SK-N-SH (cell line): Measurements from ENCODE around the gene RBM45. TPM values are rescaled to one million over a fixed set of nuclear protein-coding genes. Genes with fewer than 3 reads are reported as not detected.
"Not testable (repeated sequence)": the region's sequence is repeated elsewhere in the genome, so short reads cannot be mapped to it uniquely, and the experiment has no call there.

ENCODE experiments used
- CTCF ChIA-PET: fragments of 300-600, 350-600 bp; formaldehyde crosslinking; extraction: SDS; loops from one replicate; lab custom pipeline; 2021; lab: Yijun Ruan, JAX
- POLR2A ChIA-PET: fragments of 350-600 bp; sonication (Branson Sonifier 250); formaldehyde crosslinking; extraction: SDS; loops from one replicate; lab custom pipeline; 2020; ENCODE audit warnings: antibody characterized with exemption, inconsistent platforms; lab: Yijun Ruan, JAX
- DNase-seq: peaks from one replicate; pipeline ENCODE4 v3.0.0; 2012
- H2AFZ ChIP-seq: fragments of 200-600 bp; sonication (generic); 2 replicates; pipeline ENCODE4 v1.8.1; 2016; ENCODE audit warnings: antibody characterized with exemption, mild to moderate bottlenecking, low read depth
- H3F3A ChIP-seq: fragments of 200-600 bp; sonication (generic); replicated peaks from 2 replicates; pipeline ENCODE3; 2016; ENCODE audit warnings: antibody characterized with exemption, mild to moderate bottlenecking; ENCODE audit not compliant: insufficient read depth
- H3K27ac ChIP-seq, 2 experiments: fragments of 200-500 bp in 1 of 2; fragments of 200-600 bp in 1 of 2; sonication (Bioruptor generic) in 1 of 2; sonication (generic), shearing (Covaris generic) in 1 of 2; 2 replicates each; pipeline versions ENCODE4 v1.5.1 to v1.6.1; 2014 to 2016; ENCODE audit warnings: low read depth in 2 of 2, inconsistent platforms in 1 of 2, low read length in 1 of 2, mild to moderate bottlenecking in 1 of 2, mixed read lengths in 1 of 2
- H3K27me3 ChIP-seq: fragments of 200-600 bp; sonication (generic), shearing (Covaris generic); 2 replicates; pipeline ENCODE4 v1.6.1; 2016; ENCODE audit warnings: mixed run types; ENCODE audit not compliant: insufficient read depth
- H3K36me3 ChIP-seq, 2 experiments: fragments of 200-500 bp in 1 of 2; fragments of 200-600 bp in 1 of 2; sonication (Bioruptor generic) in 1 of 2; sonication (generic) in 1 of 2; replicated peaks in 1 of 2; 2 replicates each; pipeline versions ENCODE3 to v1.5.1; 2014 to 2016; ENCODE audit warnings: low read length in 1 of 2, mild to moderate bottlenecking in 1 of 2; ENCODE audit not compliant: insufficient read depth in 2 of 2, control insufficient read depth in 1 of 2
- H3K4me1 ChIP-seq, 2 experiments: fragments of 200-500 bp in 1 of 2; fragments of 200-600 bp in 1 of 2; sonication (Bioruptor generic) in 1 of 2; sonication (generic), shearing (Covaris generic) in 1 of 2; 2 replicates each; pipeline versions ENCODE4 v1.5.1 to v1.6.1; 2014 to 2016; ENCODE audit warnings: low read depth in 1 of 2, low read length in 1 of 2, mixed run types in 1 of 2; ENCODE audit not compliant: insufficient read depth in 2 of 2, control insufficient read depth in 1 of 2
- H3K4me2 ChIP-seq: fragments of 200-600 bp; sonication (generic), shearing (Covaris generic); 2 replicates; pipeline ENCODE4 v1.6.1; 2017; ENCODE audit warnings: mixed run types
- H3K4me3 ChIP-seq, 2 experiments: fragments of 200-500 bp in 1 of 2; fragments of 200-600 bp in 1 of 2; sonication (Bioruptor generic) in 1 of 2; sonication (generic), shearing (Covaris generic) in 1 of 2; 2 replicates each; pipeline versions ENCODE4 v1.5.1 to v1.8.1; 2014 to 2016; ENCODE audit warnings: low read depth in 2 of 2, inconsistent platforms in 1 of 2, low read length in 1 of 2, mild to moderate bottlenecking in 1 of 2, mixed read lengths in 1 of 2, moderate library complexity in 1 of 2
- H3K79me2 ChIP-seq: fragments of 200-600 bp; sonication (generic); 2 replicates; pipeline ENCODE4 v1.8.1; 2017; ENCODE audit warnings: mild to moderate bottlenecking; ENCODE audit not compliant: insufficient read depth
- H3K9ac ChIP-seq: fragments of 200-600 bp; sonication (generic); 2 replicates; pipeline ENCODE4 v1.6.1; 2017; ENCODE audit warnings: mixed run types
- H3K9me2 ChIP-seq: fragments of 200-600 bp; sonication (generic); 2 replicates; pipeline ENCODE4 v1.6.1; 2017; ENCODE audit warnings: mixed run types
- H3K9me3 ChIP-seq: fragments of 200-600 bp; sonication (generic); 2 replicates; pipeline ENCODE4 v1.6.1; 2017; ENCODE audit warnings: mixed run types, mild to moderate bottlenecking, moderate library complexity
- H4K20me1 ChIP-seq: fragments of 200-600 bp; sonication (generic); 2 replicates; pipeline ENCODE4 v1.6.1; 2017; ENCODE audit warnings: mild to moderate bottlenecking, mixed run types; ENCODE audit not compliant: insufficient read depth
- EP300 ChIP-seq, 2 experiments: IDR thresholded peaks; 2 replicates each; pipeline versions ENCODE4 v1.4.0 to v1.6.1; 2012; ENCODE audit warnings: borderline replicate concordance in 1 of 2, low read depth in 1 of 2, low read length in 1 of 2
- FOXJ3 ChIP-seq: sonication (generic); formaldehyde crosslinking; IDR thresholded peaks from 2 replicates; pipeline ENCODE4 v1.5.1; 2020; ENCODE audit warnings: mild to moderate bottlenecking, missing genetic modification reagents
- GATA2 ChIP-seq: sonication (generic); formaldehyde crosslinking; IDR thresholded peaks from 2 replicates; pipeline ENCODE4 v1.5.0; 2020; ENCODE audit warnings: mild to moderate bottlenecking, missing genetic modification reagents
- JUND ChIP-seq: IDR thresholded peaks from 2 replicates; pipeline ENCODE4 v1.4.0; 2012
- MXI1 ChIP-seq: IDR thresholded peaks from 2 replicates; pipeline ENCODE4 v1.6.1; 2012; ENCODE audit warnings: mild to moderate bottlenecking, low read depth, low read length, improper control_type of control experiment
- NRF1 ChIP-seq: IDR thresholded peaks from 2 replicates; pipeline ENCODE4 v1.6.1; 2012; ENCODE audit warnings: low read depth, mild to moderate bottlenecking, low read length
- PBX3 ChIP-seq: IDR thresholded peaks from 2 replicates; pipeline ENCODE4; 2012
- POLR2AphosphoS5 ChIP-seq: IDR thresholded peaks from 2 replicates; pipeline ENCODE4 v1.6.1; 2012; ENCODE audit warnings: low read depth, low read length
- RCOR1 ChIP-seq: fragments of 150-350 bp; IDR thresholded peaks from 2 replicates; pipeline ENCODE4 v1.6.1; 2017; ENCODE audit warnings: antibody characterized with exemption, low read length
- RFX5 ChIP-seq: IDR thresholded peaks from 2 replicates; pipeline ENCODE4 v1.6.1; 2012; ENCODE audit warnings: mild to moderate bottlenecking, improper control_type of control experiment, low read length
- RXRA ChIP-seq: IDR thresholded peaks from 2 replicates; pipeline ENCODE4 v1.4.0; 2012; ENCODE audit warnings: low read depth, mild to moderate bottlenecking, borderline replicate concordance
- SIN3A ChIP-seq: IDR thresholded peaks from 2 replicates; pipeline ENCODE4 v1.6.1; 2012; ENCODE audit warnings: low read depth, mild to moderate bottlenecking, low read length, moderate library complexity, borderline replicate concordance
- SMC3 ChIP-seq: IDR thresholded peaks from 2 replicates; pipeline ENCODE4 v1.6.1; 2012; ENCODE audit warnings: low read depth, low read length, improper control_type of control experiment
- TEAD4 ChIP-seq: IDR thresholded peaks from 2 replicates; pipeline ENCODE4 v1.4.0; 2012; ENCODE audit warnings: mild to moderate bottlenecking, borderline replicate concordance; ENCODE audit not compliant: insufficient read depth
- YY1 ChIP-seq: IDR thresholded peaks from 2 replicates; pipeline ENCODE4 v1.4.0; 2012; ENCODE audit warnings: low read depth, mild to moderate bottlenecking
- WGBS: methylation state at CpG from one replicate; pipeline ENCODE4 v1.1.6; 2017; ENCODE audit warnings: low lambda C conversion rate; 5-methylcytosine and 5-hydroxymethylcytosine counted together
- polyA plus RNA-seq, 3 experiments: library from polyadenylated mRNA; depleted of rRNA; stranded (reverse); fragments of >200 nt; gene quantifications; 2 replicates each; pipeline ENCODE4 v1.2.3, GENCODE V29; 2012
- TF ChIP-seq, protein P1 (sequence below): fragments of 150-350 bp; IDR thresholded peaks from 2 replicates; pipeline ENCODE4 v1.6.1; 2016; ENCODE audit warnings: mild to moderate bottlenecking, low read depth, low read length

The RBM45 gene
- polyA plus RNA-seq, 1 of the 3 experiments (the other 2 are of a cell fraction): 7.0 TPM

GRCh38 chr2:178079279-178079678 is 33.0 kb upstream of the RBM45 start:
- H3K4me2 ChIP-seq, H3K9me3 ChIP-seq, H3F3A ChIP-seq, H3K27ac ChIP-seq, DNase-seq, H3K4me3 ChIP-seq, H2AFZ ChIP-seq, H3K79me2 ChIP-seq, CTCF ChIA-PET, H3K9me2 ChIP-seq, H3K27me3 ChIP-seq, H3K36me3 ChIP-seq, H4K20me1 ChIP-seq, H3K4me1 ChIP-seq, H3K9ac ChIP-seq, POLR2A ChIA-PET: not testable (repeated sequence)
- WGBS: 37% methylated on average over 3 of the region's 3 CpGs

- WGBS: 59% methylated on average over 3 of the region's 3 CpGs
- CTCF ChIA-PET: no interaction called here
- no peaks in the 10 kb centered on the region for H4K20me1 ChIP-seq
- no peaks in the 10 kb centered on the region for H3K9me3 ChIP-seq
- H3K79me2 ChIP-seq: no peaks in the 10 kb centered on the region
- no peak overlapping the region for H3K27ac ChIP-seq
- no peak overlapping the region for H3K4me2 ChIP-seq
- DNase-seq: no peak
- no peak overlapping the region for H3K9ac ChIP-seq
- H3K27me3 ChIP-seq: no peaks in the 10 kb centered on the region
- no peaks in the 10 kb centered on the region for H3K9me2 ChIP-seq
- H3K4me1 ChIP-seq: no peaks in the 10 kb centered on the region
- no peaks in the 10 kb centered on the region for H3F3A ChIP-seq
- H3K4me3 ChIP-seq: no peak overlapping the region
- POLR2A ChIA-PET: no interaction called here
- no peak overlapping the region for H2AFZ ChIP-seq
- TF ChIP-seq PBX3: no peak
- no peak for TF ChIP-seq GATA2 (CRISPR knock-in tag)
- TF ChIP-seq FOXJ3 (CRISPR knock-in tag): no peak
- no peak for TF ChIP-seq SMC3
- no peak for TF ChIP-seq YY1
- H3K36me3 ChIP-seq: no peaks in the 10 kb centered on the region
Observed at GRCh38 chr2:178082408-178083045, 29.7 kb upstream of the RBM45 start.

- Histone ChIP-seq H2AFZ (no peak overlapping the region), H4K20me1 (no peaks in the 10 kb centered on the region), H3F3A (no peaks in the 10 kb centered on the region), H3K79me2 (no peaks in the 10 kb centered on the region), H3K36me3 (no peaks in the 10 kb centered on the region), H3K27me3 (no peaks in the 10 kb centered on the region), H3K4me3 (no peak overlapping the region), H3K4me2 (no peak overlapping the region), H3K27ac (no peak overlapping the region), H3K4me1 (no peaks in the 10 kb centered on the region), H3K9ac (no peak overlapping the region), H3K9me2 (no peaks in the 10 kb centered on the region), H3K9me3 (no peaks in the 10 kb centered on the region)
- DNase-seq: no peak
- CTCF ChIA-PET: no interaction called here
- no peak for TF ChIP-seq RFX5
- TF ChIP-seq TEAD4: no peak
- no peak for TF ChIP-seq JUND
- TF ChIP-seq, protein P1, sequence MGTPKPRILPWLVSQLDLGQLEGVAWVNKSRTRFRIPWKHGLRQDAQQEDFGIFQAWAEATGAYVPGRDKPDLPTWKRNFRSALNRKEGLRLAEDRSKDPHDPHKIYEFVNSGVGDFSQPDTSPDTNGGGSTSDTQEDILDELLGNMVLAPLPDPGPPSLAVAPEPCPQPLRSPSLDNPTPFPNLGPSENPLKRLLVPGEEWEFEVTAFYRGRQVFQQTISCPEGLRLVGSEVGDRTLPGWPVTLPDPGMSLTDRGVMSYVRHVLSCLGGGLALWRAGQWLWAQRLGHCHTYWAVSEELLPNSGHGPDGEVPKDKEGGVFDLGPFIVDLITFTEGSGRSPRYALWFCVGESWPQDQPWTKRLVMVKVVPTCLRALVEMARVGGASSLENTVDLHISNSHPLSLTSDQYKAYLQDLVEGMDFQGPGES: no peak
- no peak for TF ChIP-seq PBX3
- TF ChIP-seq MXI1: no peak
- TF ChIP-seq SIN3A: no peak
- no peak for TF ChIP-seq RXRA
- no peak for TF ChIP-seq YY1
- no peak for TF ChIP-seq NRF1
- TF ChIP-seq RCOR1: no peak
- no peak for TF ChIP-seq EP300 (IDR thresholded peaks at IDR 0.05; ENCODE audit: borderline replicate concordance in 1 of 2, low read depth in 1 of 2, low read length in 1 of 2)
- no peak for TF ChIP-seq POLR2AphosphoS5
- TF ChIP-seq, all 33 proteins: peak for 0
- WGBS: 64% methylated on average over 3 of the region's 3 CpGs
- POLR2A ChIA-PET: no interaction called here
Observed at GRCh38 chr2:178084273-178084672, 28.0 kb upstream of the RBM45 start.
